K562 (cell line): ENCODE measurements around the gene DNAJC11. TPM values are rescaled to one million over a fixed set of nuclear protein-coding genes. Genes with fewer than 3 reads are reported as not detected.
A peak's percentile ranks its signal among the peaks of the same experiment; 100 is the strongest.

ENCODE experiments used
- BCOR ChIP-seq: fragments of 450-650 bp; IDR thresholded peaks from 2 replicates; pipeline ENCODE4 v1.6.1; 2016
- CC2D1A ChIP-seq: fragments of 450-650 bp; IDR thresholded peaks from 2 replicates; pipeline ENCODE4 v1.6.1; 2017; ENCODE audit warnings: mild to moderate bottlenecking
- DDX20 ChIP-seq: fragments of 450-650 bp; IDR thresholded peaks from 2 replicates; pipeline ENCODE4 v1.6.1; 2016; ENCODE audit warnings: missing genetic modification characterization, low read depth, mild to moderate bottlenecking, missing compliant biosample characterization, moderate library complexity
- ELF2 ChIP-seq: fragments of 250-450 bp; sonication (Bioruptor Pico); IDR thresholded peaks from 2 replicates; pipeline ENCODE4 v1.5.0; 2021; ENCODE audit warnings: mild to moderate bottlenecking
- ETV5 ChIP-seq: sonication (generic); formaldehyde crosslinking; IDR thresholded peaks from 2 replicates; pipeline ENCODE4 v1.4.0; 2020; ENCODE audit warnings: low read depth, mild to moderate bottlenecking, missing genetic modification reagents
- FOXO4 ChIP-seq: fragments of 450-650 bp; formaldehyde crosslinking; IDR thresholded peaks from 2 replicates; pipeline ENCODE4 v1.4.0; 2020; ENCODE audit warnings: mild to moderate bottlenecking, moderate library complexity
- GATAD2B ChIP-seq: fragments of 450-650 bp; IDR thresholded peaks from 2 replicates; pipeline ENCODE4 v1.6.1; 2017; ENCODE audit warnings: mild to moderate bottlenecking, borderline replicate concordance
- HDAC2 ChIP-seq: fragments of 450-650 bp; IDR thresholded peaks from 2 replicates; pipeline ENCODE4 v1.6.1; 2016; ENCODE audit warnings: mild to moderate bottlenecking
- ILF3 ChIP-seq: fragments of 450-650 bp; IDR thresholded peaks from 2 replicates; pipeline ENCODE4 v1.6.1; 2018; ENCODE audit warnings: antibody characterized with exemption, mild to moderate bottlenecking, moderate library complexity, borderline replicate concordance
- NR3C1 ChIP-seq: sonication (generic); formaldehyde crosslinking; IDR thresholded peaks from 2 replicates; pipeline ENCODE4 v1.8.1; 2022; ENCODE audit warnings: missing genetic modification reagents
- POLR2G ChIP-seq: fragments of 200-400 bp; formaldehyde crosslinking; IDR thresholded peaks from 2 replicates; pipeline ENCODE4 v1.6.1; 2017; ENCODE audit warnings: low read depth, mild to moderate bottlenecking, antibody characterized with exemption, low read length, moderate library complexity
- RB1 ChIP-seq: fragments of 450-650 bp; IDR thresholded peaks from 2 replicates; pipeline ENCODE4 v1.6.1; 2017; ENCODE audit warnings: low read depth, mild to moderate bottlenecking
- SMAD4 ChIP-seq: fragments of 250-450 bp; sonication (Bioruptor Pico); conservative IDR thresholded peaks from 2 replicates; pipeline ENCODE4 v1.8.0; 2021; ENCODE audit warnings: inconsistent platforms, mild to moderate bottlenecking, moderate library complexity
- SMARCA4 ChIP-seq: fragments of 450-650 bp; IDR thresholded peaks from 2 replicates; pipeline ENCODE4 v1.6.1; 2016
- SMARCE1 ChIP-seq: fragments of 450-650 bp; IDR thresholded peaks from 2 replicates; pipeline ENCODE4 v1.7.1; 2016; ENCODE audit warnings: mild to moderate bottlenecking
- ZBTB9 ChIP-seq: fragments of 450-650 bp; formaldehyde crosslinking; IDR thresholded peaks from 2 replicates; pipeline ENCODE4 v1.4.0; 2020; ENCODE audit warnings: mild to moderate bottlenecking, moderate library complexity
- ZNF282 ChIP-seq: sonication (generic); formaldehyde crosslinking; IDR thresholded peaks from 2 replicates; pipeline ENCODE4 v1.8.1; 2023; ENCODE audit warnings: missing genetic modification reagents
- ZNF449 ChIP-seq: fragments of 250-450 bp; sonication (Bioruptor Pico); IDR thresholded peaks from 2 replicates; pipeline ENCODE4 v1.8.0; 2022; ENCODE audit warnings: moderate library complexity, mild to moderate bottlenecking, inconsistent platforms
- ZSCAN29 ChIP-seq: fragments of 450-650 bp; IDR thresholded peaks from 2 replicates; pipeline ENCODE4 v1.6.1; 2017
- polyA plus RNA-seq, 8 experiments: library from polyadenylated mRNA; depleted of rRNA in 4 of 8; stranded (reverse) in 5 of 8; unstranded in 3 of 8; fragments of >200 nt; fragmentation: Nextera tagmentation in 2 of 8; fragmentation: Illumina TruSeq in 1 of 8; extraction: Ambion mirVana in 2 of 8; extraction: Trizol in 1 of 8; gene quantifications; 2 replicates each; pipeline versions ENCODE4 v1.2.1 to v1.2.3, GENCODE V29; 2011 to 2014; ENCODE audit warnings: inconsistent platforms in 1 of 8, missing spikeins in 1 of 8
- total RNA-seq, 7 experiments: library from RNA; depleted of rRNA in 6 of 7; stranded (reverse); fragments of >200 nt in 6 of 7; fragmentation: Illumina TruSeq in 2 of 7; extraction: Trizol in 2 of 7; gene quantifications; 2 replicates each; pipeline versions ENCODE4 v1.2.1 to v1.2.3, GENCODE V29; 2011 to 2021; ENCODE audit warnings: low replicate concordance in 1 of 7
- TF ChIP-seq, protein P1 (sequence below): sonication (generic); formaldehyde crosslinking; IDR thresholded peaks from 2 replicates; pipeline ENCODE4 v1.8.0; 2022; ENCODE audit warnings: missing genetic modification reagents, mild to moderate bottlenecking, moderate library complexity, borderline replicate concordance

Gene DNAJC11
- total and polyA plus RNA-seq, 9 of the 15 experiments (the other 6 are each of a cell fraction or from before 2014, with no cell fraction given), result 14.1 to 123 (median 76.6) TPM

- TF ChIP-seq FOXO4 (0 out of 2 replicates have a peak, but pooled peaks have one; percentile 21), BCOR (peak; percentile 21; the same call in 1 of the 2 replicates), ZNF282 (CRISPR knock-in tag) (peak; percentile 77; the same call in 1 of the 2 replicates), ZSCAN29 (0 out of 2 replicates have a peak, but pooled peaks have one; percentile 21), HDAC2 (0 out of 2 replicates have a peak, but pooled peaks have one; percentile 12), ZNF449 (CRISPR knock-in tag) (no peak), ELF2 (CRISPR knock-in tag) (0 out of 2 replicates have a peak, but pooled peaks have one; percentile 33), ZBTB9 (CRISPR knock-in tag) (no peak), SMARCE1 (0 out of 2 replicates have a peak, but pooled peaks have one; percentile 31), RB1 (peak; percentile 45), NR3C1 (CRISPR knock-in tag) (0 out of 2 replicates have a peak, but pooled peaks have one; percentile 56), SMARCA4 (0 out of 2 replicates have a peak, but pooled peaks have one; percentile 19), DDX20 (tag) (no peak), GATAD2B (peak; percentile 86), POLR2G (peak; percentile 29; the same call in 1 of the 2 replicates), ILF3 (peak; percentile 66; the same call in 1 of the 2 replicates), ETV5 (CRISPR knock-in tag) (0 out of 2 replicates have a peak, but pooled peaks have one; percentile 7), SMAD4 (CRISPR knock-in tag) (0 out of 2 replicates have a peak, but pooled peaks have one; percentile 53), CC2D1A (0 out of 2 replicates have a peak, but pooled peaks have one; percentile 11)
- TF ChIP-seq, protein P1, sequence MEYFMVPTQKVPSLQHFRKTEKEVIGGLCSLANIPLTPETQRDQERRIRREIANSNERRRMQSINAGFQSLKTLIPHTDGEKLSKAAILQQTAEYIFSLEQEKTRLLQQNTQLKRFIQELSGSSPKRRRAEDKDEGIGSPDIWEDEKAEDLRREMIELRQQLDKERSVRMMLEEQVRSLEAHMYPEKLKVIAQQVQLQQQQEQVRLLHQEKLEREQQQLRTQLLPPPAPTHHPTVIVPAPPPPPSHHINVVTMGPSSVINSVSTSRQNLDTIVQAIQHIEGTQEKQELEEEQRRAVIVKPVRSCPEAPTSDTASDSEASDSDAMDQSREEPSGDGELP (CRISPR knock-in tag), result peak; percentile 83
Measured at GRCh38 chr1:6612641-6613360, 88.8 kb downstream of the DNAJC11 start (continued).
